ENCODE data around the gene FXYD3.

- TF ChIP-seq POLR2AphosphoS5 (IDR thresholded peaks at IDR 0.05; ENCODE audit: low read depth, low read length) = no peak
- TF ChIP-seq TAF1 (IDR thresholded peaks at IDR 0.05; ENCODE audit: borderline replicate concordance, insufficient read depth, low read length) = no peak
- TF ChIP-seq REST (IDR thresholded peaks at IDR 0.05; ENCODE audit: insufficient read depth in 1 of 2, low read depth in 2 of 2, low read length in 2 of 2) = no peak
- TF ChIP-seq SIN3A (IDR thresholded peaks at IDR 0.05; ENCODE audit: borderline replicate concordance, insufficient read depth, low read length) = no peak
- TF ChIP-seq FOXP2 (optimal IDR thresholded peaks at IDR 0.05; ENCODE audit: borderline replicate concordance, extremely low read depth, extremely low read length, insufficient read depth) = no peak
Measured at GRCh38 chr19:35115177-35115951, at the start of gene FXYD3.

Measured in PFSK-1 (cell line).